HCT116 (cell line): ENCODE measurements around the gene VPS9D1. TPM values are rescaled to one million over a fixed set of nuclear protein-coding genes. Genes with fewer than 3 reads are reported as not detected.

Experiments
- ATAC-seq: fragments of 200-7000 bp; cut with Tn5 transposase; 2 replicates; pipeline ENCODE4 v1.9.1; 2020; ENCODE audit warnings: mild to moderate bottlenecking, moderate library complexity
- BruUV-seq: library from RNA; stranded (reverse); fragments of 400-500 nt; replicated peaks from 2 replicates; lab custom pipeline; 2021; lab: Mats Ljungman, UMichigan
- CTCF ChIA-PET: fragments of 300-600 bp; sonication (Branson Sonifier 250); formaldehyde crosslinking; loops from one replicate; lab custom pipeline; 2021; ENCODE audit warnings: antibody characterized with exemption; lab: Charles Lee
- POLR2A ChIA-PET: fragments of 300-600, 350-600 bp; sonication (Branson Sonifier 250); formaldehyde crosslinking; loops from one replicate; lab custom pipeline; 2021; ENCODE audit warnings: antibody characterized with exemption; lab: Charles Lee
- RAD21 ChIA-PET, 2 experiments: fragments of 300-600 bp; sonication (Branson Sonifier 250); formaldehyde crosslinking; loops; one replicate each; lab custom pipeline; 2023; ENCODE audit warnings: low total read pairs in 2 of 2; ENCODE audit not compliant: uncharacterized antibody in 2 of 2, unreplicated experiment in 2 of 2, low non-redundant PET in 1 of 2; lab: Charles Lee
- DNase-seq: peaks from one replicate; pipeline ENCODE4 v3.0.0-alpha.2; 2010; ENCODE audit warnings: low read depth, low spot score
- H2AFZ ChIP-seq: fragments of 200-600 bp; shearing (Covaris generic), sonication (generic); 2 replicates; pipeline ENCODE4 v1.6.1; 2017; ENCODE audit warnings: low read depth, mixed run types, mixed read lengths, antibody characterized with exemption, low read length; ENCODE audit not compliant: poor library complexity, severe bottlenecking
- H3K27ac ChIP-seq: 2 replicates; pipeline ENCODE4 v1.5.1; 2012; ENCODE audit warnings: low read depth, low read length
- H3K27me3 ChIP-seq: fragments of 200-600 bp; sonication (generic); 2 replicates; pipeline ENCODE4 v1.6.1; 2016; ENCODE audit warnings: mixed run types, low read length, mixed read lengths; ENCODE audit not compliant: insufficient read depth
- H3K36me3 ChIP-seq, 2 experiments: fragments of 200-500 bp in 1 of 2; fragments of 200-600 bp in 1 of 2; sonication (Bioruptor generic) in 1 of 2; sonication (generic) in 1 of 2; 2 replicates each; pipeline versions ENCODE4 v1.5.1 to v1.6.1; 2014 to 2016; ENCODE audit warnings: low read length in 2 of 2, inconsistent platforms in 1 of 2, mixed read lengths in 1 of 2, mixed run types in 1 of 2; ENCODE audit not compliant: insufficient read depth in 2 of 2, control insufficient read depth in 1 of 2
- H3K4me1 ChIP-seq, 2 experiments: fragments of 200-600 bp in 1 of 2; sonication (generic) in 1 of 2; 2 replicates each; pipeline versions ENCODE4 v1.5.1 to v1.6.1; 2012 to 2017; ENCODE audit warnings: low read length in 2 of 2, inconsistent platforms in 1 of 2, mild to moderate bottlenecking in 1 of 2, mixed read lengths in 1 of 2, mixed run types in 1 of 2, moderate library complexity in 1 of 2; ENCODE audit not compliant: insufficient read depth in 2 of 2, control insufficient read depth in 1 of 2
- H3K4me2 ChIP-seq: fragments of 200-600 bp; sonication (generic); 2 replicates; pipeline ENCODE4 v1.6.1; 2017; ENCODE audit warnings: mixed run types, low read length, mixed read lengths
- H3K4me3 ChIP-seq, 2 experiments: fragments of 200-600 bp in 1 of 2; sonication (generic) in 1 of 2; replicated peaks in 1 of 2; 2 replicates each; pipeline ENCODE4 v1.5.1; 2011 to 2016; ENCODE audit warnings: low read length in 2 of 2, control low read depth in 1 of 2, low read depth in 1 of 2, mild to moderate bottlenecking in 1 of 2, mixed read lengths in 1 of 2, mixed run types in 1 of 2
- H3K79me2 ChIP-seq: fragments of 200-600 bp; sonication (generic); 2 replicates; pipeline ENCODE4 v1.6.1; 2017; ENCODE audit warnings: mild to moderate bottlenecking, mixed run types, low read length, moderate library complexity, mixed read lengths; ENCODE audit not compliant: insufficient read depth
- H3K9ac ChIP-seq: fragments of 200-600 bp; sonication (generic); 2 replicates; pipeline ENCODE4 v1.6.1; 2016; ENCODE audit warnings: low read length, mixed read lengths
- H3K9me2 ChIP-seq: fragments of 200-600 bp; sonication (generic), shearing (Covaris generic); 2 replicates; pipeline ENCODE4 v1.6.1; 2017; ENCODE audit warnings: mixed run types, mild to moderate bottlenecking, moderate library complexity; ENCODE audit not compliant: insufficient read depth
- H3K9me3 ChIP-seq, 2 experiments: fragments of 200-500 bp in 1 of 2; fragments of 200-600 bp in 1 of 2; sonication (Bioruptor generic) in 1 of 2; sonication (generic) in 1 of 2; 2 replicates each; pipeline ENCODE4 v1.6.1; 2014 to 2017; ENCODE audit warnings: low read length in 2 of 2, mixed read lengths in 2 of 2, inconsistent platforms in 1 of 2, low read depth in 1 of 2, mild to moderate bottlenecking in 1 of 2, mixed run types in 1 of 2, moderate library complexity in 1 of 2; ENCODE audit not compliant: control insufficient read depth in 1 of 2, insufficient read depth in 1 of 2
- H4K20me1 ChIP-seq: fragments of 200-600 bp; sonication (generic), shearing (Covaris generic); 2 replicates; pipeline ENCODE4 v1.6.1; 2017; ENCODE audit warnings: mixed run types, mild to moderate bottlenecking, moderate library complexity; ENCODE audit not compliant: insufficient read depth
- CTCF ChIP-seq, 3 experiments: fragments of 200-600 bp in 1 of 3; sonication (generic) in 1 of 3; IDR thresholded peaks in 2 of 3; conservative IDR thresholded peaks in 1 of 3; 2 replicates each; pipeline ENCODE4 v1.5.1; 2012 to 2017; ENCODE audit warnings: low read depth in 2 of 3, low read length in 2 of 3, antibody characterized with exemption in 1 of 3, borderline replicate concordance in 1 of 3, control low read depth in 1 of 3, mild to moderate bottlenecking in 1 of 3, mixed read lengths in 1 of 3, mixed run types in 1 of 3, moderate library complexity in 1 of 3; ENCODE audit not compliant: insufficient read depth in 1 of 3
- EZH2 ChIP-seq: fragments of 200-600 bp; sonication (generic); IDR thresholded peaks from 2 replicates; pipeline ENCODE4 v1.6.1; 2017; ENCODE audit warnings: antibody characterized with exemption, mixed run types
- EZH2phosphoT487 ChIP-seq: fragments of 200-600 bp; IDR thresholded peaks from 2 replicates; pipeline ENCODE4 v1.6.1; 2018; ENCODE audit warnings: antibody characterized with exemption, borderline replicate concordance
- FOSL1 ChIP-seq: IDR thresholded peaks from 2 replicates; pipeline ENCODE4 v1.6.1; 2012; ENCODE audit warnings: low read depth
- MAX ChIP-seq: IDR thresholded peaks from 2 replicates; pipeline ENCODE4 v1.6.1; 2012
- POLR2A ChIP-seq: IDR thresholded peaks from 2 replicates; pipeline ENCODE4 v1.7.0; 2011; ENCODE audit warnings: borderline replicate concordance; ENCODE audit not compliant: insufficient read depth, insufficient read length; ENCODE audit errors: extremely low read depth
- POLR2AphosphoS5 ChIP-seq: IDR thresholded peaks from 2 replicates; pipeline ENCODE4 v1.6.1; 2011; ENCODE audit warnings: mild to moderate bottlenecking, low read depth, low read length, moderate library complexity
- RAD21 ChIP-seq: IDR thresholded peaks from 2 replicates; pipeline ENCODE4 v1.6.1; 2012; ENCODE audit warnings: low read depth, mild to moderate bottlenecking
- SIN3A ChIP-seq: IDR thresholded peaks from 2 replicates; pipeline ENCODE4 v1.6.1; 2012; ENCODE audit warnings: low read depth
- SP1 ChIP-seq: IDR thresholded peaks from 2 replicates; pipeline ENCODE4 v1.6.1; 2012; ENCODE audit warnings: low read depth
- SRF ChIP-seq: IDR thresholded peaks from 2 replicates; pipeline ENCODE4 v1.6.1; 2012; ENCODE audit warnings: low read depth
- TCF7L2 ChIP-seq: IDR thresholded peaks from 2 replicates; pipeline ENCODE4 v1.7.0; 2011; ENCODE audit warnings: borderline replicate concordance, inconsistent platforms; ENCODE audit not compliant: insufficient read depth, insufficient read length; ENCODE audit errors: extremely low read depth
- YY1 ChIP-seq: IDR thresholded peaks from 2 replicates; pipeline ENCODE4 v1.6.1; 2011; ENCODE audit warnings: low read length, low read depth, moderate library complexity, mild to moderate bottlenecking; ENCODE audit not compliant: insufficient replicate concordance; ENCODE audit errors: extremely low read depth
- ZFX ChIP-seq: fragments of 450-650 bp; IDR thresholded peaks from 2 replicates; pipeline ENCODE4 v1.6.1; 2017
- intact Hi-C: fragments of 100-400 bp; cut with micrococcal nuclease; formaldehyde crosslinking; loops from 2 replicates; pipeline ENCODE4 v1.10.0; 2022
- total RNA-seq: library from RNA; stranded (reverse); gene quantifications from one replicate; pipeline ENCODE4 v1.2.1, GENCODE V29; 2021; ENCODE audit not compliant: unreplicated experiment
- TF ChIP-seq, protein P1 (sequence below): IDR thresholded peaks from 2 replicates; pipeline ENCODE4 v1.6.1; 2011; ENCODE audit warnings: mild to moderate bottlenecking, low read length, moderate library complexity; ENCODE audit not compliant: insufficient replicate concordance; ENCODE audit errors: extremely low read depth

The VPS9D1 gene
- total RNA-seq, 1 experiment from 2014 or later = 4.2 TPM

DNA sequence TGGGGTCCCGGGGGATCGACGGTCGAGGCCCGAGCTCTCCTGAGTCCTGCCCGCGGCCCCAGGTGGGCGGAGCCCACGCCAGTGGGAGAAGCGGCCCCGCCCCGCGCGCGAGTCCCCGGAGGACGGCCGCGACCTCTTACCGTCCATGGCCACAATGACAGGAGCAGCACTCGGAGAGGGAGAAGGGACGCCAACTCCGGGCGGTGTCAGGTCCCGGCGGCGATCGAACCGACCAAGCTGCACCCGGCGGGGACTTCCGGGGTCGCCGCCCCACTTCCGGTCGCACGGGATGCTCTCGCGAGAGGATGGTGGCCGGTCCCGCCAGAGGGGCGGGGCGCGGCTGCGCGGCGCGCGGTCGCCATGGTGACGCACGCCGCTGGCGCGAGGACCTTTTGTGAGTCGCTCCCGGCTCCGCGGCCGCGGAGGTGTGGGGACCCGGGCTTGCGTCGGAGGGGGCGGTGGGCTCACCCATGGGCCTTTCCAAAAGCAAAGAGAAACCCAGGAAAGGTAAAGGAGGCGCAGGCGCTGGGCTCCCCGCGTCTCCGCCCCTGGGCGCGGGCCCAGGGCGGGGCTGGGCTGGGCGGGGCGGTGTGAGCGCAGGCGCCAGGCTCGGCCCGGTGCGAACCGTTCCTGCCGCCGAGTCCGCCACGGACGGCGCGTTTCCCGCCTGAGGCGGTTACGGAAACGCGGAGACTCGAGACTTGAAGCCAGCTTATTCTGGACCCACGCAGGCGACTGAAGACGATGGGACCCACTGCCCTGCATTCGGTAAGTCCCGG, 63.1 kb downstream of the VPS9D1 start, which contains the start of the genes CHMP1A and SPATA33:
TSS of gene CHMP1A (minus strand) at position 267 of the 779 bp plus-strand sequence. CDS start at position 147, 120 bp downstream.
TSS of gene SPATA33 (plus strand) at position 395 of the 779 bp plus-strand sequence. CDS start at position 471, 76 bp downstream.
- no TSS peak for BruUV-seq
- ATAC-seq = peak; percentile 91

More for the DNA sequence above, 63.1 kb downstream of the VPS9D1 start, which contains the start of the genes CHMP1A and SPATA33:
- Histone ChIP-seq H3K9ac (peak within 1 kb of the TSS; percentile 97), H3K27ac (peak within 1 kb of the TSS; percentile 89), H4K20me1 (no peaks in the 10 kb centered on the region; the same call in 1 of the 2 replicates), H2AFZ (peak within 1 kb of the TSS; percentile 49), H3K4me1 (peaks cover 16 to 26% of the 10 kb centered on the region in 2 experiments; a peak in 3 of 4 replicates), H3K9me3 (no peaks in the 10 kb centered on the region), H3K79me2 (peaks cover 85% of the 10 kb centered on the region), H3K4me3 (peak within 1 kb of the TSS; percentile 92 to 97)
- CTCF ChIA-PET = interaction anchor here (1.0 to 2.5 kb wide), 4 partner anchors 11 to 43 kb away, joined by 3 to 6 read pairs (median 4); partner anchors contain the start of gene SPATA2L
- peak; percentile 79 for TF ChIP-seq POLR2AphosphoS5
- TF ChIP-seq EZH2 = no peak
- no peak for TF ChIP-seq RAD21
- TF ChIP-seq TCF7L2 = peak; percentile 16
- TF ChIP-seq EZH2phosphoT487 = no peak
- TF ChIP-seq, protein P1, sequence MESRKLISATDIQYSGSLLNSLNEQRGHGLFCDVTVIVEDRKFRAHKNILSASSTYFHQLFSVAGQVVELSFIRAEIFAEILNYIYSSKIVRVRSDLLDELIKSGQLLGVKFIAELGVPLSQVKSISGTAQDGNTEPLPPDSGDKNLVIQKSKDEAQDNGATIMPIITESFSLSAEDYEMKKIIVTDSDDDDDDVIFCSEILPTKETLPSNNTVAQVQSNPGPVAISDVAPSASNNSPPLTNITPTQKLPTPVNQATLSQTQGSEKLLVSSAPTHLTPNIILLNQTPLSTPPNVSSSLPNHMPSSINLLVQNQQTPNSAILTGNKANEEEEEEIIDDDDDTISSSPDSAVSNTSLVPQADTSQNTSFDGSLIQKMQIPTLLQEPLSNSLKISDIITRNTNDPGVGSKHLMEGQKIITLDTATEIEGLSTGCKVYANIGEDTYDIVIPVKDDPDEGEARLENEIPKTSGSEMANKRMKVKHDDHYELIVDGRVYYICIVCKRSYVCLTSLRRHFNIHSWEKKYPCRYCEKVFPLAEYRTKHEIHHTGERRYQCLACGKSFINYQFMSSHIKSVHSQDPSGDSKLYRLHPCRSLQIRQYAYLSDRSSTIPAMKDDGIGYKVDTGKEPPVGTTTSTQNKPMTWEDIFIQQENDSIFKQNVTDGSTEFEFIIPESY = peak; percentile 97
- peak; percentile 69 for TF ChIP-seq YY1
- TF ChIP-seq SP1 = peak; percentile 9; the same call in 1 of the 2 replicates
- peak; percentile 89 for TF ChIP-seq MAX
- TF ChIP-seq SIN3A = peak; percentile 96
- TF ChIP-seq CTCF (IDR thresholded peaks at IDR 0.05 in 2 of 3, conservative IDR thresholded peaks at IDR 0.05 in 1 of 3; ENCODE audit: borderline replicate concordance in 1 of 3, insufficient read depth in 1 of 3, low read depth in 2 of 3, low read length in 2 of 3) = no peak
- TF ChIP-seq ZFX = peak; percentile 44; the same call in 1 of the 2 replicates
- peak; percentile 89 for TF ChIP-seq POLR2A
- no peak for TF ChIP-seq FOSL1
- TF ChIP-seq SRF = no peak; the same call in 1 of the 2 replicates
- TF ChIP-seq, all 23 proteins: peak for 9
- ChIA-PET POLR2A (interaction anchor here (0.8 to 1.9 kb wide), 5 partner anchors 19 to 266 kb away, joined by 3 to 6 read pairs (median 3); partner anchors contain the start of gene TUBB3), RAD21 (no interaction called here)
- intact Hi-C loops = no loop called here
- peak within 1 kb of the TSS; percentile 98 for H3K4me2 ChIP-seq
- DNase-seq = peak; percentile 80
- H3K27me3 ChIP-seq = no peaks in the 10 kb centered on the region
- H3K36me3 ChIP-seq = peaks cover 26 to 40% of the 10 kb centered on the region in 2 experiments
- no peaks in the 10 kb centered on the region for H3K9me2 ChIP-seq
